ENCODE measurements around the gene NRF1. TPM values are rescaled to one million over a fixed set of nuclear protein-coding genes. Genes with fewer than 3 reads are reported as not detected.
"Not testable (repeated sequence)": the region's sequence is repeated elsewhere in the genome, so short reads cannot be mapped to it uniquely, and the experiment has no call there.

NRF1 gene
- polyA plus RNA-seq, 3 donors = 21.9 to 25.3 (median 23.6) TPM

GRCh38 chr7:129636030-129636550 is 24.6 kb downstream of the NRF1 start:
- not testable (repeated sequence) for DNase-seq (ENCODE audit: extremely low read depth in 1 of 11, low read depth in 9 of 11, low spot score in 4 of 11)

GRCh38 chr7:129636641-129637040 is 25.1 kb downstream of the NRF1 start:
- DNase-seq (ENCODE audit: extremely low read depth in 1 of 11, low read depth in 9 of 11, low spot score in 4 of 11) = no peak

- DNase-seq (ENCODE audit: extremely low read depth in 1 of 11, low read depth in 9 of 11, low spot score in 4 of 11) = no peak
Observed at GRCh38 chr7:129640400-129640799, 28.9 kb downstream of the NRF1 start.

- DNase-seq (ENCODE audit: extremely low read depth in 1 of 11, low read depth in 9 of 11, low spot score in 4 of 11) = no peak
Observed at GRCh38 chr7:129642871-129643549, 31.5 kb downstream of the NRF1 start.

- no peak for DNase-seq (ENCODE audit: extremely low read depth in 1 of 11, low read depth in 9 of 11, low spot score in 4 of 11)
Observed at GRCh38 chr7:129643550-129644170, 32.1 kb downstream of the NRF1 start.

- peak in 6 of 11 donors; percentile 5 to 40 (median 14) for DNase-seq (ENCODE audit: extremely low read depth in 1 of 11, low read depth in 9 of 11, low spot score in 4 of 11)
Observed at GRCh38 chr7:129644634-129645230, 33.2 kb downstream of the NRF1 start.

GRCh38 chr7:129646369-129647021 is 35.0 kb downstream of the NRF1 start:
- no peak for DNase-seq (ENCODE audit: extremely low read depth in 1 of 11, low read depth in 9 of 11, low spot score in 4 of 11)

GRCh38 chr7:129649128-129649690 is 37.7 kb downstream of the NRF1 start:
- no peak for DNase-seq (ENCODE audit: extremely low read depth in 1 of 11, low read depth in 9 of 11, low spot score in 4 of 11)

GRCh38 chr7:129650056-129650758 is 38.7 kb downstream of the NRF1 start:
- no peak for DNase-seq (ENCODE audit: extremely low read depth in 1 of 11, low read depth in 9 of 11, low spot score in 4 of 11)

- no peak for DNase-seq (ENCODE audit: extremely low read depth in 1 of 11, low read depth in 9 of 11, low spot score in 4 of 11)
Observed at GRCh38 chr7:129652914-129653313, 41.4 kb downstream of the NRF1 start.

- DNase-seq (ENCODE audit: extremely low read depth in 1 of 11, low read depth in 9 of 11, low spot score in 4 of 11) = no peak
Observed at GRCh38 chr7:129655811-129656210, 44.3 kb downstream of the NRF1 start.

- DNase-seq (ENCODE audit: extremely low read depth in 1 of 11, low read depth in 9 of 11, low spot score in 4 of 11) = no peak
Observed at GRCh38 chr7:129657363-129657762, 45.8 kb downstream of the NRF1 start.

- DNase-seq (ENCODE audit: extremely low read depth in 1 of 11, low read depth in 9 of 11, low spot score in 4 of 11) = not testable (repeated sequence)
Observed at GRCh38 chr7:129659907-129660306, 48.4 kb downstream of the NRF1 start.

- DNase-seq (ENCODE audit: extremely low read depth in 1 of 11, low read depth in 9 of 11, low spot score in 4 of 11) = no peak
Observed at GRCh38 chr7:129661645-129662182, 50.2 kb downstream of the NRF1 start.

- DNase-seq (ENCODE audit: extremely low read depth in 1 of 11, low read depth in 9 of 11, low spot score in 4 of 11) = not testable (repeated sequence)
Observed at GRCh38 chr7:129663240-129663639, 51.7 kb downstream of the NRF1 start.

- DNase-seq (ENCODE audit: extremely low read depth in 1 of 11, low read depth in 9 of 11, low spot score in 4 of 11) = peak in 9 of 11 donors; percentile 10 to 47 (median 20)
Observed at GRCh38 chr7:129664029-129665012, 52.8 kb downstream of the NRF1 start.

- no peak for DNase-seq (ENCODE audit: extremely low read depth in 1 of 11, low read depth in 9 of 11, low spot score in 4 of 11)
Observed at GRCh38 chr7:129665013-129665401, 53.5 kb downstream of the NRF1 start.

All from renal cortex interstitium (tissue), 11 donors.